Bronchial epithelial cell (primary cell): Measurements from ENCODE around the gene FKBP2. TPM values are rescaled to one million over a fixed set of nuclear protein-coding genes. Genes with fewer than 3 reads are reported as not detected.

Experiments used
- DNase-seq: peaks from one replicate; pipeline ENCODE4 v3.0.0-alpha.2; 2010; ENCODE audit warnings: low read depth
- FAIRE-seq: peaks from 2 replicates; lab custom pipeline; 2011; peaks lifted over from hg19 to GRCh38; lab: Jason Lieb, UNC
- H3K27me3 ChIP-seq: 2 replicates; pipeline ENCODE4 v1.5.1; 2011; ENCODE audit warnings: low read length; ENCODE audit not compliant: control insufficient read depth, insufficient read depth
- H3K36me3 ChIP-seq: 2 replicates; pipeline ENCODE4 v1.5.1; 2011; ENCODE audit warnings: low read length; ENCODE audit not compliant: control insufficient read depth, insufficient read depth
- H3K4me3 ChIP-seq: 2 replicates; pipeline ENCODE4 v1.5.1; 2011; ENCODE audit warnings: mild to moderate bottlenecking, low read depth, low read length, control low read depth
- total RNA-seq: library from RNA; depleted of rRNA; stranded (reverse); fragments of >200 nt; gene quantifications from 2 replicates; pipeline ENCODE4 v1.2.1, GENCODE V29; 2014
- TF ChIP-seq, protein P1 (sequence below): IDR thresholded peaks from 2 replicates; pipeline ENCODE4 v1.5.1; 2011; ENCODE audit warnings: mild to moderate bottlenecking, moderate library complexity, low read length, control low read depth, inconsistent platforms; ENCODE audit not compliant: insufficient read depth, severe bottlenecking

FKBP2 gene
- total RNA-seq, 1 donor from 2014 or later, result 45.0 TPM

DNA sequence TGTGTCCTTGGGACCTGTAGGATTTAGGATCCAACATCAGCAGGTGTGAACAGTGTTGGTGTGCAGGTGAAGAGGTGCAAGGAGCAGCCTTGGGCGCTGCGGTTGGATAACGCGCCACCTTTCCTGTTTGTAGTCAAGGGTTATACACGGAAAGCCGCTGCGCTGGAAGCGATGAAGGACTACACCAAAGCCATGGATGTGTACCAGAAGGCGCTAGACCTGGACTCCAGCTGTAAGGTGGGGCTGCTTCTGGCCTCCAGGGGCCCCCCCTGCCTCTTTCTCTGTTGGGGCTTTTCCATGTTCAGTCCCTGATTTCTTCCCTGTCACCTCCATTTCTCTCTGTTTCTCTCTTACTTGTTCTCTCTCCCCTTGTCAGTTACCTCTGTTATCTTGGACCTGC is 37.9 kb upstream of the FKBP2 start:
- TF ChIP-seq, protein P1, sequence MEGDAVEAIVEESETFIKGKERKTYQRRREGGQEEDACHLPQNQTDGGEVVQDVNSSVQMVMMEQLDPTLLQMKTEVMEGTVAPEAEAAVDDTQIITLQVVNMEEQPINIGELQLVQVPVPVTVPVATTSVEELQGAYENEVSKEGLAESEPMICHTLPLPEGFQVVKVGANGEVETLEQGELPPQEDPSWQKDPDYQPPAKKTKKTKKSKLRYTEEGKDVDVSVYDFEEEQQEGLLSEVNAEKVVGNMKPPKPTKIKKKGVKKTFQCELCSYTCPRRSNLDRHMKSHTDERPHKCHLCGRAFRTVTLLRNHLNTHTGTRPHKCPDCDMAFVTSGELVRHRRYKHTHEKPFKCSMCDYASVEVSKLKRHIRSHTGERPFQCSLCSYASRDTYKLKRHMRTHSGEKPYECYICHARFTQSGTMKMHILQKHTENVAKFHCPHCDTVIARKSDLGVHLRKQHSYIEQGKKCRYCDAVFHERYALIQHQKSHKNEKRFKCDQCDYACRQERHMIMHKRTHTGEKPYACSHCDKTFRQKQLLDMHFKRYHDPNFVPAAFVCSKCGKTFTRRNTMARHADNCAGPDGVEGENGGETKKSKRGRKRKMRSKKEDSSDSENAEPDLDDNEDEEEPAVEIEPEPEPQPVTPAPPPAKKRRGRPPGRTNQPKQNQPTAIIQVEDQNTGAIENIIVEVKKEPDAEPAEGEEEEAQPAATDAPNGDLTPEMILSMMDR, result no peak
- no peak for FAIRE-seq
- Histone ChIP-seq H3K4me3 (no peak overlapping the region), H3K27me3 (no peaks in the 10 kb centered on the region), H3K36me3 (peaks cover 43% of the 10 kb centered on the region)
- DNase-seq, result no peak

DNA sequence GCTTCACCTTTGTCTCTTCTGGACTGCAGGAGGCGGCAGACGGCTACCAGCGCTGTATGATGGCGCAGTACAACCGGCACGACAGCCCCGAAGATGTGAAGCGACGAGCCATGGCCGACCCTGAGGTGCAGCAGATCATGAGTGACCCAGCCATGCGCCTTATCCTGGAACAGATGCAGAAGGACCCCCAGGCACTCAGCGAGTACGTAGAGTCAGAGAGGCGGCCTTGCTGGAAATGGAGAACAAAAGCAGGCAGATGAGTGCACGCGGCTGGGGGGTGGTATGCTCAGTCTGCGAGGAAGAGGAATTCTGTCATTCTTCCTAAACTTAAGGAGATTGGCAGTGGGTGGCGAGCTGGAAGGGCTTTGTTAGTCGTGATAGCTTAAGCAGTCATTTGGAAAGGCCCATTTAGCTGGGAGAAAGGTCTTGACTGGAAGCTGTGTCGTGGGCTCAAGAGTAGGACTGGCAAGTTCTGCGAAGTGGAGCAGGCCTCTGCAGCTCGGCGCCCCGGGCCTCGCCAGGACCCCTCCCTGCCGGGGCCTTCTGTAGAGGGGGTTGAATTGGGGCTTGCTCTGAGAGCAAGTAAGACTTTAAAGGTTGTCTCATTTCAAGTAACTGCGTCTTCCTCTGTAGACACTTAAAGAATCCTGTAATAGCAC is 37.3 kb upstream of the FKBP2 start:
- Histone ChIP-seq H3K4me3 (no peak overlapping the region), H3K36me3 (peaks cover 40% of the 10 kb centered on the region), H3K27me3 (no peaks in the 10 kb centered on the region)
- TF ChIP-seq, protein P1, result no peak
- DNase-seq (no peak), FAIRE-seq (no peak)

GRCh38 chr11:64204080-64204440 is 36.8 kb upstream of the FKBP2 start:
- TF ChIP-seq, protein P1, result no peak
- H3K27me3 ChIP-seq, result no peaks in the 10 kb centered on the region
- FAIRE-seq, result no peak
- no peak for DNase-seq
- H3K36me3 ChIP-seq, result peaks cover 40% of the 10 kb centered on the region
- no peak overlapping the region for H3K4me3 ChIP-seq

GRCh38 chr11:64204464-64204989 is 36.4 kb upstream of the FKBP2 start:
- H3K4me3 ChIP-seq, result no peak overlapping the region
- TF ChIP-seq, protein P1, result peak; percentile 89
- H3K36me3 ChIP-seq, result peaks cover 40% of the 10 kb centered on the region
- DNase-seq (peak; percentile 88), FAIRE-seq (no peak)
- H3K27me3 ChIP-seq, result no peaks in the 10 kb centered on the region

DNA sequence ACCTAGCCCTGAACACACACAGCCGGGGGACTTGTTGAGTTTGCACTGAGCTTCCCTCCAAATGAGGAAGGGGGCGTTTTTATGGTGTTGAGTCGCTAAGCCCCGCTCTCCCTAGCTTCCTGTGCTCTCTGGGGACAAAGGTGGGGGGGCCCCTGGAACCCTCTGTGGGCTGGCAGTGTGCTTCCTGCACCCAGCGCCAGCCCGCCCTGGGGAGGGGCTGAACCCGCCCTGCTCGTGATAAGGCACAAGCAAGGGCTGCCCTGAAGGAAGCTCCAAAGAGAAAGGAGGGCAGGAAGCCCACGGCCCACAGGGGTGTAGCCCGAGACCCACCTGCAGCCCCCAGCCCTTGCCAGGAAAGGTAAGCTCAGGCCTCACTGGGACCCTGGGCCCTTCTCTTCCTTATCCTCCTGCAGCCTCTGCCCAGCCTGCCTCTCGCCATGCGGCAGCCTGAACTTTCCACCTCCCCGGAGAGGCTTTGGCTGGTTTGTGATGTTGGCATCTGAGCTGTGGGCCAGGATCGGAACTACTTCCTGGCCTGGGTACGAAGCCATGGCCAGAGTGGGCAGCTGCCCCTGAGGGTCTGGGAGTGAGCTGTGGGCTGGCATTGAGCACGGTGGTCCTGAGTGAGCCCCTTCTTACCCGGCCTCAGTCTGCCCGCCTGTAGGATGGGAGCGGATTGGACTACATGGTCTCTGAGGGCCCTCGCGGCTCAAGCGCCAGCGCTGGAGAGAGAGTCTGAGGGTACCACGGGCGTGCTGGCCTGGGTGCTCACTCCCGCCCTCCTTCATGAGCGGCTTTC is 34.2 kb upstream of the FKBP2 start, which contains the start of gene FERMT3:
TSS of gene FERMT3 (plus strand) at position 265 of the 799 bp plus-strand sequence. CDS start 644 bp downstream, outside the sequence.
- Histone ChIP-seq H3K4me3 (no peak within 1 kb of the TSS), H3K27me3 (no peaks in the 10 kb centered on the region), H3K36me3 (peaks cover 31% of the 10 kb centered on the region)
- DNase-seq (no peak), FAIRE-seq (no peak)
- TF ChIP-seq, protein P1, result no peak
